Measurements from ENCODE around the gene TSPAN4.

- no peak for TF ChIP-seq YY1 (IDR thresholded peaks at IDR 0.05; ENCODE audit: insufficient read depth, insufficient read length)
- no peak for TF ChIP-seq SUZ12 (IDR thresholded peaks at IDR 0.05; ENCODE audit: extremely low read depth, insufficient read depth, insufficient read length)
- no peak for TF ChIP-seq ZNF274 (IDR thresholded peaks at IDR 0.05; ENCODE audit: low read depth, low read length)
These were observed 69.2 kb downstream of the TSPAN4 start for GRCh38 chr11:911890-912219.

Measured in NT2/D1 (cell line).